Gastroesophageal sphincter (tissue), 3 donors: ENCODE data around the gene TRDN.

Source experiments
- EP300 ChIP-seq: sonication (generic); formaldehyde crosslinking; IDR thresholded peaks from one replicate; pipeline ENCODE4 v1.6.1; 2017; ENCODE audit warnings: antibody characterized with exemption, mild to moderate bottlenecking
- POLR2A ChIP-seq, 2 donors: fragments of 450-650 bp; IDR thresholded peaks; one replicate each; pipeline ENCODE4 v1.6.1; 2017; ENCODE audit warnings: antibody characterized with exemption in 2 of 2, mild to moderate bottlenecking in 2 of 2, moderate library complexity in 1 of 2
- TF ChIP-seq, protein P1 (sequence below), 4 experiments: fragments of 200-600 bp in 2 of 4; fragments of 450-650 bp in 2 of 4; sonication (generic) in 1 of 4; IDR thresholded peaks; one replicate each; pipeline ENCODE4 v1.5.1; 2017 to 2019; ENCODE audit warnings: antibody characterized with exemption in 4 of 4, mild to moderate bottlenecking in 2 of 4, moderate library complexity in 2 of 4

DNA sequence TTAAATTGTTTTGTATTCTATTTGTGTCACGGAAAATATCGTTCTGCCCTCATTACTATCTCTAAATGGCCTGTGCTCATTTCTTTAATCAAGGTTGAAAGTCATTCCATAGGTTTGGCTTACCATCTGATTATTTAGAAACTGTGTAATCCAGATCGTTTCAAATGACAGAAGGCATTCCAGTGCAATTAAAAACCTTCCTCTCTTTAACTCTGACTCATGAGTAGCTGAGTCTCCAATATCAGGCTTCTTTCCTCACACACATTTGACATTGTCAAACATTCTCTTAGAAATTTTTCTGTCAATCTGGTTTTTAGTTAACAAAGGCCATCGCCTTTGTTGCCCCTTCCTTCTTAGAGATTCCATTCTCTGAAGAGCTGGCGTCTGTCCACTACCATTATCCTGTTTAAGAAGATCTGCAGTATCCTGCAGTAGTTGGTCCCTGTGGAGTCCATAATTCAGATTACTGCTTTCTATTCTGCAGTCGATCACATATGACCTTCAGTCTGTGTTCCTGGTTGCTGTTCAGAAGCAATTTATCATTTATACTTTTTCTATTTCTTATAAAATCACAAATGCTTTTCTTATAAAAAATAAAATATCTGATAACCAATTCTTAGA, 3.9 kb upstream of the TRDN start:
- TF ChIP-seq POLR2A (IDR thresholded peaks at IDR 0.05) (no peak), EP300 (no peak)
- TF ChIP-seq, protein P1, sequence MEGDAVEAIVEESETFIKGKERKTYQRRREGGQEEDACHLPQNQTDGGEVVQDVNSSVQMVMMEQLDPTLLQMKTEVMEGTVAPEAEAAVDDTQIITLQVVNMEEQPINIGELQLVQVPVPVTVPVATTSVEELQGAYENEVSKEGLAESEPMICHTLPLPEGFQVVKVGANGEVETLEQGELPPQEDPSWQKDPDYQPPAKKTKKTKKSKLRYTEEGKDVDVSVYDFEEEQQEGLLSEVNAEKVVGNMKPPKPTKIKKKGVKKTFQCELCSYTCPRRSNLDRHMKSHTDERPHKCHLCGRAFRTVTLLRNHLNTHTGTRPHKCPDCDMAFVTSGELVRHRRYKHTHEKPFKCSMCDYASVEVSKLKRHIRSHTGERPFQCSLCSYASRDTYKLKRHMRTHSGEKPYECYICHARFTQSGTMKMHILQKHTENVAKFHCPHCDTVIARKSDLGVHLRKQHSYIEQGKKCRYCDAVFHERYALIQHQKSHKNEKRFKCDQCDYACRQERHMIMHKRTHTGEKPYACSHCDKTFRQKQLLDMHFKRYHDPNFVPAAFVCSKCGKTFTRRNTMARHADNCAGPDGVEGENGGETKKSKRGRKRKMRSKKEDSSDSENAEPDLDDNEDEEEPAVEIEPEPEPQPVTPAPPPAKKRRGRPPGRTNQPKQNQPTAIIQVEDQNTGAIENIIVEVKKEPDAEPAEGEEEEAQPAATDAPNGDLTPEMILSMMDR (IDR thresholded peaks at IDR 0.05), result no peak
